CD8-positive, alpha-beta memory T cell (primary cell): Measurements from ENCODE around the gene GALNT10. TPM values are rescaled to one million over a fixed set of nuclear protein-coding genes. Genes with fewer than 3 reads are reported as not detected.

ENCODE experiments used
- CTCF ChIA-PET: fragments of 350-600 bp; sonication (Branson Sonifier 250); formaldehyde crosslinking; loops from one replicate; lab custom pipeline; 2021; ENCODE audit warnings: antibody characterized with exemption; lab: Charles Lee
- POLR2A ChIA-PET: fragments of 350-600 bp; sonication (Branson Sonifier 250); formaldehyde crosslinking; loops from one replicate; lab custom pipeline; 2021; ENCODE audit warnings: antibody characterized with exemption; lab: Charles Lee
- DNase-seq, 5 donors: peaks; one replicate each; pipeline versions ENCODE4 v3.0.0 to v3.0.0-alpha.2; 2020 to 2022; ENCODE audit warnings: mixed read lengths in 1 of 5
- H3K27ac ChIP-seq: one replicate; pipeline ENCODE4 v1.7.0; 2013; ENCODE audit warnings: low read depth, mild to moderate bottlenecking, low read length, moderate library complexity
- H3K27me3 ChIP-seq: 2 replicates; pipeline ENCODE4 v1.7.0; 2013; ENCODE audit warnings: low read length, mild to moderate bottlenecking; ENCODE audit not compliant: insufficient read depth, poor library complexity, severe bottlenecking
- H3K36me3 ChIP-seq: 2 replicates; pipeline ENCODE4 v1.7.0; 2013; ENCODE audit warnings: mild to moderate bottlenecking, low read length, moderate library complexity; ENCODE audit not compliant: insufficient read depth
- H3K4me1 ChIP-seq: 2 replicates; pipeline ENCODE4 v1.7.0; 2013; ENCODE audit warnings: mild to moderate bottlenecking, low read length, moderate library complexity; ENCODE audit not compliant: insufficient read depth
- H3K4me3 ChIP-seq: 2 replicates; pipeline ENCODE4 v1.7.0; 2013; ENCODE audit warnings: mild to moderate bottlenecking, low read length
- H3K9me3 ChIP-seq: 2 replicates; pipeline ENCODE4 v1.7.0; 2013; ENCODE audit warnings: mild to moderate bottlenecking, low read length
- H3K27ac Mint-ChIP-seq, 8 donors: one replicate each; pipeline ENCODE4 v1.8.0; 2020 to 2021; ENCODE audit warnings: mixed read lengths in 8 of 8, mild to moderate bottlenecking in 6 of 8, inconsistent platforms in 3 of 8, moderate library complexity in 3 of 8
- H3K27me3 Mint-ChIP-seq, 2 donors: one replicate each; pipeline ENCODE4 v1.8.0; 2020 to 2021; ENCODE audit warnings: mixed read lengths in 2 of 2, mild to moderate bottlenecking in 1 of 2, moderate library complexity in 1 of 2
- H3K36me3 Mint-ChIP-seq, 3 donors: one replicate each; pipeline ENCODE4 v1.8.0; 2020 to 2021; ENCODE audit warnings: mixed read lengths in 3 of 3, inconsistent platforms in 1 of 3, mild to moderate bottlenecking in 1 of 3
- H3K4me1 Mint-ChIP-seq, 3 donors: one replicate each; pipeline ENCODE4 v1.8.0; 2020 to 2021; ENCODE audit warnings: mixed read lengths in 3 of 3, inconsistent platforms in 1 of 3, mild to moderate bottlenecking in 1 of 3
- H3K4me3 Mint-ChIP-seq, 7 donors: one replicate each; pipeline ENCODE4 v1.8.0; 2020 to 2021; ENCODE audit warnings: mixed read lengths in 7 of 7, mild to moderate bottlenecking in 6 of 7, moderate library complexity in 4 of 7, inconsistent platforms in 2 of 7
- H3K9me3 Mint-ChIP-seq, 5 donors: one replicate each; pipeline ENCODE4 v1.8.0; 2020 to 2022; ENCODE audit warnings: mixed read lengths in 5 of 5, mild to moderate bottlenecking in 3 of 5, moderate library complexity in 2 of 5, inconsistent platforms in 1 of 5
- polyA plus RNA-seq: library from polyadenylated mRNA; unstranded; fragments of 300-500 nt; fragmentation: Illumina TruSeq; gene quantifications from one replicate; pipeline ENCODE4 v1.2.3, GENCODE V29; 2021
- total RNA-seq, 2 experiments: library from RNA; stranded (reverse); gene quantifications; one replicate each; pipeline ENCODE4 v1.2.3, GENCODE V29; 2021

GALNT10 gene
- total and polyA plus RNA-seq, 3 experiments from 2014 or later = 27.6 to 32.1 (median 28.0) TPM

GRCh38 chr5:154249826-154250225 lies 59.3 kb downstream of the GALNT10 start:
- Mint-ChIP-seq H3K27me3 (no peaks in the 10 kb centered on the region), H3K4me3 (no peak overlapping the region), H3K9me3 (peaks cover 0 to 8% (median 5%) of the 10 kb centered on the region in 5 donors), H3K27ac (peak overlapping the region in 1 of 8 donors; percentile 11), H3K4me1 (peaks cover 16 to 41% (median 37%) of the 10 kb centered on the region in 3 donors), H3K36me3 (peaks cover 12 to 25% (median 14%) of the 10 kb centered on the region in 3 donors)
- no peaks in the 10 kb centered on the region for H3K36me3 ChIP-seq
- no peak for DNase-seq
- H3K27ac ChIP-seq = no peak overlapping the region
- no peak overlapping the region for H3K4me3 ChIP-seq
- no peaks in the 10 kb centered on the region for H3K4me1 ChIP-seq
- CTCF ChIA-PET = no interaction called here
- POLR2A ChIA-PET = no interaction called here
- no peaks in the 10 kb centered on the region for H3K9me3 ChIP-seq
- no peaks in the 10 kb centered on the region for H3K27me3 ChIP-seq

- no peaks in the 10 kb centered on the region for H3K4me1 ChIP-seq
- Mint-ChIP-seq H3K36me3 (peaks cover 12 to 22% (median 18%) of the 10 kb centered on the region in 3 donors), H3K4me3 (no peak overlapping the region), H3K27me3 (no peaks in the 10 kb centered on the region), H3K9me3 (peaks cover 0 to 8% (median 5%) of the 10 kb centered on the region in 5 donors), H3K27ac (peak overlapping the region in 2 of 8 donors; percentile 4 to 66), H3K4me1 (peaks cover 15 to 48% (median 41%) of the 10 kb centered on the region in 3 donors)
- POLR2A ChIA-PET = no interaction called here
- no peaks in the 10 kb centered on the region for H3K9me3 ChIP-seq
- no peaks in the 10 kb centered on the region for H3K27me3 ChIP-seq
- no peak overlapping the region for H3K27ac ChIP-seq
- CTCF ChIA-PET = no interaction called here
- H3K4me3 ChIP-seq = no peak overlapping the region
- DNase-seq = no peak
- H3K36me3 ChIP-seq = no peaks in the 10 kb centered on the region
These were observed 61.0 kb downstream of the GALNT10 start for GRCh38 chr5:154251529-154251928.

GRCh38 chr5:154253807-154254206 lies 63.3 kb downstream of the GALNT10 start:
- no peak overlapping the region for H3K4me3 Mint-ChIP-seq
- no peaks in the 10 kb centered on the region for H3K27me3 Mint-ChIP-seq
- no peaks in the 10 kb centered on the region for H3K27me3 ChIP-seq
- H3K9me3 ChIP-seq = no peaks in the 10 kb centered on the region
- no peaks in the 10 kb centered on the region for H3K36me3 ChIP-seq
- H3K9me3 Mint-ChIP-seq = peaks cover 0 to 8% (median 5%) of the 10 kb centered on the region in 5 donors
- H3K27ac ChIP-seq = no peak overlapping the region
- ChIA-PET CTCF (no interaction called here), POLR2A (no interaction called here)
- peaks cover 12 to 18% (median 18%) of the 10 kb centered on the region in 3 donors for H3K36me3 Mint-ChIP-seq
- no peak overlapping the region for H3K4me3 ChIP-seq
- peaks cover 13 to 42% (median 41%) of the 10 kb centered on the region in 3 donors for H3K4me1 Mint-ChIP-seq
- H3K27ac Mint-ChIP-seq = peak overlapping the region in 3 of 8 donors; percentile 25 to 32 (median 28)
- H3K4me1 ChIP-seq = no peaks in the 10 kb centered on the region
- no peak for DNase-seq

GRCh38 chr5:154254896-154255295 lies 64.4 kb downstream of the GALNT10 start:
- Mint-ChIP-seq H3K27me3 (no peaks in the 10 kb centered on the region), H3K27ac (peak overlapping the region in 1 of 8 donors; percentile 0), H3K9me3 (peaks cover 0 to 8% (median 5%) of the 10 kb centered on the region in 5 donors), H3K4me3 (no peak overlapping the region), H3K36me3 (peaks cover 14 to 21% (median 18%) of the 10 kb centered on the region in 3 donors), H3K4me1 (peaks cover 12 to 46% (median 40%) of the 10 kb centered on the region in 3 donors)
- no peak overlapping the region for H3K4me3 ChIP-seq
- H3K36me3 ChIP-seq = no peaks in the 10 kb centered on the region
- ChIA-PET POLR2A (no interaction called here), CTCF (no interaction called here)
- no peak for DNase-seq
- no peaks in the 10 kb centered on the region for H3K4me1 ChIP-seq
- no peaks in the 10 kb centered on the region for H3K27me3 ChIP-seq
- H3K9me3 ChIP-seq = no peaks in the 10 kb centered on the region
- no peak overlapping the region for H3K27ac ChIP-seq

- H3K4me1 Mint-ChIP-seq = peaks cover 12 to 37% (median 32%) of the 10 kb centered on the region in 3 donors
- no peaks in the 10 kb centered on the region for H3K27me3 ChIP-seq
- POLR2A ChIA-PET = no interaction called here
- peaks cover 0 to 8% (median 5%) of the 10 kb centered on the region in 5 donors for H3K9me3 Mint-ChIP-seq
- H3K27ac ChIP-seq = no peak overlapping the region
- H3K4me3 ChIP-seq = no peak overlapping the region
- no peak overlapping the region for H3K4me3 Mint-ChIP-seq
- peaks cover 14 to 25% (median 14%) of the 10 kb centered on the region in 3 donors for H3K36me3 Mint-ChIP-seq
- H3K36me3 ChIP-seq = no peaks in the 10 kb centered on the region
- DNase-seq = no peak
- peak overlapping the region in 1 of 8 donors; percentile 6 for H3K27ac Mint-ChIP-seq
- no peaks in the 10 kb centered on the region for H3K27me3 Mint-ChIP-seq
- H3K4me1 ChIP-seq = no peaks in the 10 kb centered on the region
- no peaks in the 10 kb centered on the region for H3K9me3 ChIP-seq
- CTCF ChIA-PET = interaction anchor here (0.8 kb wide), 1 partner anchor 185 kb away, joined by 3 read pairs; no protein-coding TSS in a partner anchor
These were observed 66.5 kb downstream of the GALNT10 start for GRCh38 chr5:154257046-154257445.

- DNase-seq = no peak
- Mint-ChIP-seq H3K27ac (no peak overlapping the region), H3K9me3 (no peaks in the 10 kb centered on the region), H3K4me3 (no peak overlapping the region), H3K36me3 (peaks cover 11 to 25% (median 16%) of the 10 kb centered on the region in 3 donors), H3K27me3 (no peaks in the 10 kb centered on the region), H3K4me1 (peaks cover 11 to 36% (median 22%) of the 10 kb centered on the region in 3 donors)
- Histone ChIP-seq H3K36me3 (no peaks in the 10 kb centered on the region), H3K9me3 (no peaks in the 10 kb centered on the region), H3K4me3 (no peak overlapping the region), H3K27ac (no peak overlapping the region), H3K27me3 (no peaks in the 10 kb centered on the region), H3K4me1 (no peaks in the 10 kb centered on the region)
- POLR2A ChIA-PET = no interaction called here
- CTCF ChIA-PET = no interaction called here
These were observed 68.1 kb downstream of the GALNT10 start for GRCh38 chr5:154258531-154259217.

GRCh38 chr5:154260224-154260927 lies 69.8 kb downstream of the GALNT10 start:
- H3K36me3 Mint-ChIP-seq = peaks cover 6 to 19% (median 12%) of the 10 kb centered on the region in 3 donors
- Histone ChIP-seq H3K27me3 (no peaks in the 10 kb centered on the region), H3K27ac (no peak overlapping the region), H3K36me3 (no peaks in the 10 kb centered on the region), H3K9me3 (no peaks in the 10 kb centered on the region), H3K4me1 (no peaks in the 10 kb centered on the region), H3K4me3 (no peak overlapping the region)
- no peak for DNase-seq
- H3K27me3 Mint-ChIP-seq = no peaks in the 10 kb centered on the region
- ChIA-PET CTCF (interaction anchor here (1.2 kb wide), 1 partner anchor 71 kb away, joined by 3 read pairs; no protein-coding TSS in a partner anchor), POLR2A (no interaction called here)
- peaks cover 13 to 38% (median 25%) of the 10 kb centered on the region in 3 donors for H3K4me1 Mint-ChIP-seq
- H3K4me3 Mint-ChIP-seq = no peak overlapping the region
- H3K9me3 Mint-ChIP-seq = no peaks in the 10 kb centered on the region
- H3K27ac Mint-ChIP-seq = no peak overlapping the region

GRCh38 chr5:154262342-154262741 lies 71.8 kb downstream of the GALNT10 start:
- DNase-seq = no peak
- ChIA-PET POLR2A (interaction anchor here (0.6 kb wide), 1 partner anchor 24 kb away, joined by 3 read pairs; no protein-coding TSS in a partner anchor), CTCF (interaction anchor here (1.2 kb wide), 1 partner anchor 61 kb away, joined by 4 read pairs; no protein-coding TSS in a partner anchor)
- Histone ChIP-seq H3K9me3 (no peaks in the 10 kb centered on the region), H3K4me3 (no peak overlapping the region), H3K4me1 (no peaks in the 10 kb centered on the region), H3K27ac (no peak overlapping the region), H3K27me3 (no peaks in the 10 kb centered on the region), H3K36me3 (no peaks in the 10 kb centered on the region)
- Mint-ChIP-seq H3K27ac (peak overlapping the region in 3 of 8 donors; percentile 6 to 75 (median 17)), H3K4me1 (peaks cover 14 to 30% (median 18%) of the 10 kb centered on the region in 3 donors), H3K4me3 (no peak overlapping the region), H3K9me3 (no peaks in the 10 kb centered on the region), H3K27me3 (no peaks in the 10 kb centered on the region), H3K36me3 (peaks cover 6 to 19% (median 12%) of the 10 kb centered on the region in 3 donors)
